ENCODE measurements around the gene MAOA. TPM values are rescaled to one million over a fixed set of nuclear protein-coding genes. Genes with fewer than 3 reads are reported as not detected.

The MAOA gene
- total and polyA plus RNA-seq, 7 donors, result 9.7 to 115 (median 22.8) TPM

DNA sequence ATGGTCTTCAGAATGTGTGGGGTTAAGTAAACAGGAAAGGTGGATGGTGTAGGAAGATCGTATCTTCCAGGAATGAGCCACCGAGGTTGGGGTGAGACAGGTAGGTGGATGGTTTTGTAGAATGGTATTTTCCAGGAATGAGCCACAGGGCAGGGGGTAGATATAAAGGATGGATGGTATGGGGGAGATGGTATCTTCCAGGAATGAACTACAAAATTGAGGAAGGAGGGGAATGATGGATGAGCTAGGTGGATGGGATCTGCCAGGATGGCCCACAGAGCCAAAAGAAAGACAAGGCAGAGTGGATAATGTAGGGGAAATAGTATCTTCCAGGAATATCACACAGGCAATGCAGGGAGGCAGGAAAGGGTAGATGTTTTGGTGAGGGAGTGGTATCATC, 60.0 kb downstream of the MAOA start:
- TF ChIP-seq, protein P1, sequence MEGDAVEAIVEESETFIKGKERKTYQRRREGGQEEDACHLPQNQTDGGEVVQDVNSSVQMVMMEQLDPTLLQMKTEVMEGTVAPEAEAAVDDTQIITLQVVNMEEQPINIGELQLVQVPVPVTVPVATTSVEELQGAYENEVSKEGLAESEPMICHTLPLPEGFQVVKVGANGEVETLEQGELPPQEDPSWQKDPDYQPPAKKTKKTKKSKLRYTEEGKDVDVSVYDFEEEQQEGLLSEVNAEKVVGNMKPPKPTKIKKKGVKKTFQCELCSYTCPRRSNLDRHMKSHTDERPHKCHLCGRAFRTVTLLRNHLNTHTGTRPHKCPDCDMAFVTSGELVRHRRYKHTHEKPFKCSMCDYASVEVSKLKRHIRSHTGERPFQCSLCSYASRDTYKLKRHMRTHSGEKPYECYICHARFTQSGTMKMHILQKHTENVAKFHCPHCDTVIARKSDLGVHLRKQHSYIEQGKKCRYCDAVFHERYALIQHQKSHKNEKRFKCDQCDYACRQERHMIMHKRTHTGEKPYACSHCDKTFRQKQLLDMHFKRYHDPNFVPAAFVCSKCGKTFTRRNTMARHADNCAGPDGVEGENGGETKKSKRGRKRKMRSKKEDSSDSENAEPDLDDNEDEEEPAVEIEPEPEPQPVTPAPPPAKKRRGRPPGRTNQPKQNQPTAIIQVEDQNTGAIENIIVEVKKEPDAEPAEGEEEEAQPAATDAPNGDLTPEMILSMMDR (IDR thresholded peaks at IDR 0.05), result no peak
- Histone ChIP-seq H3K4me3 (no peak overlapping the region), H3K27ac (no peak overlapping the region), H3K4me1 (no peaks in the 10 kb centered on the region), H3K9me3 (peaks cover under 1% of the 10 kb centered on the region), H3K27me3 (ENCODE audit: insufficient read depth in 3 of 3, low read length in 2 of 3) (no peaks in the 10 kb centered on the region), H3K36me3 (ENCODE audit: insufficient read depth in 1 of 2, low read depth in 1 of 2) (no peaks in the 10 kb centered on the region)
- no peak for DNase-seq
- 85 to 94% (median 87%) methylated on average over 2 of the region's 2 CpGs for WGBS, 3 donors
- intact Hi-C loops (cut with DNase I), result no loop called here
- ATAC-seq, result no peak

DNA sequence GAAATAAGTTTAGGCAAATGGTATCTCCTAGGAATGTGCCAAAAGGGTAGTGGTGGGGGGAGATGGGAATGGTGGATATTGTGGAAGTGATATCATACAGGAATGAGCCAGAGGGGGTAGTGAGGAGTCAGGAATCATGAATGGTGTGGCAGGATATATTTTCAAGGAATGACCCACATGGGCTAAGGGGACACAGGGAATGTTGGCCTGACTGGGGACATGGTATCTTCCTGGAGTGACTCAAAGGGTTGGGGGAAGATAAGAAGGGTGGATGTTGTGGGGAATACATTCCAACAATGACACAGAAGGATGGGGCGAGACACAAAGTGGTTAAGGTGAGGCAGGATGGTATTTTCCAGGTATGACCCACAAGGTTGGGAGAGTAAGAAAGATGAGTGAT, 60.6 kb downstream of the MAOA start:
- no peak for ATAC-seq
- Histone ChIP-seq H3K27me3 (ENCODE audit: insufficient read depth in 3 of 3, low read length in 2 of 3) (no peaks in the 10 kb centered on the region), H3K9me3 (peaks cover 6% of the 10 kb centered on the region), H3K36me3 (ENCODE audit: insufficient read depth in 1 of 2, low read depth in 1 of 2) (no peaks in the 10 kb centered on the region), H3K27ac (no peak overlapping the region), H3K4me3 (no peak overlapping the region), H3K4me1 (no peaks in the 10 kb centered on the region)
- TF ChIP-seq, protein P1 (IDR thresholded peaks at IDR 0.05), result no peak
- intact Hi-C loops (cut with DNase I), result no loop called here
- no peak for DNase-seq
- WGBS, 3 donors, result 44 to 95% (median 89%) methylated on average over 1 of the region's 1 CpG

DNA sequence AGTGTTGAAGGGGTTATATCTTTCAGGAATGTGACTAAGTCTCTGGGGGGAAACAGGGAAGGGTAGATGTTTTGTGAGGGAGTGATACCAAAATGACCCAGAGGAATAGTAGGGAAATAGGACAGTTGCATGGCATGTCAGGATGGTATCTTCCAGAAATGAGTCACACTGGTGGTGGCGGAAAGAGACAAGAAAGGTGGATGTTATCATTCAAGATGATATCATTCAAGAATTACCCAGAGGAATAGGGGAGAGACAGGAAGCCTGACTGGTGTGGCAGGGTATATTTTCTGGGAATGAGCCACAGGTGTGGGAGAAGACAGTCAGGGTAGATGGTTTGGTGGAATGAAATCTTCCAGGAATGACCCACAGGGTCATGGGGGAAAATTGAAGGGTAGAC, 61.1 kb downstream of the MAOA start:
- peaks cover 11% of the 10 kb centered on the region for H3K9me3 ChIP-seq
- no peak for DNase-seq
- TF ChIP-seq, protein P1 (IDR thresholded peaks at IDR 0.05), result no peak
- no peaks in the 10 kb centered on the region for H3K4me1 ChIP-seq
- H3K27ac ChIP-seq, result no peak overlapping the region
- H3K27me3 ChIP-seq (ENCODE audit: insufficient read depth in 3 of 3, low read length in 2 of 3), result no peaks in the 10 kb centered on the region
- WGBS, 3 donors, result 94 to 100% (median 100%) methylated on average over 1 of the region's 1 CpG
- no peak for ATAC-seq
- no peak overlapping the region for H3K4me3 ChIP-seq
- no peaks in the 10 kb centered on the region for H3K36me3 ChIP-seq (ENCODE audit: insufficient read depth in 1 of 2, low read depth in 1 of 2)
- intact Hi-C loops (cut with DNase I), result no loop called here

DNA sequence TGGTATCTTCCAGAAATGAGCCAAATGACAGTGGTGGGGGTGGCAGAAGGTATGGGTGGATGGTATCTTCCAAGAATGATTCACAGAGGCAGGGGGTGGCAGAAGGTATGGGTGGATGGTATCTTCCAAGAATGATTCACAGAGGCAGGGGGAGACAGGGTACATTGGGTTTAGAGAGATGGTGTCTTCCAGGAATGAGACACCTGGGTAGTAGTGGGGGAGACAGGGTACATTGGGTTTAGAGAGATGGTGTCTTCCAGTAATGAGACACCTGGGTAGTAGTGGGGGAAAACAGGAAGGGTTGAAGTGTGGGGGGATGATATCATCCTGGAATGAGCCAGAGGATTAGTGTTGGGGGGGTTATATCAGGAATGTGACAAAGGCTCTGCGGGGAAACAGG, 62.0 kb downstream of the MAOA start:
- Histone ChIP-seq H3K9me3 (peaks cover 19% of the 10 kb centered on the region), H3K27me3 (ENCODE audit: insufficient read depth in 3 of 3, low read length in 2 of 3) (no peaks in the 10 kb centered on the region), H3K27ac (no peak overlapping the region), H3K36me3 (ENCODE audit: insufficient read depth in 1 of 2, low read depth in 1 of 2) (no peaks in the 10 kb centered on the region), H3K4me1 (no peaks in the 10 kb centered on the region), H3K4me3 (no peak overlapping the region)
- TF ChIP-seq, protein P1 (IDR thresholded peaks at IDR 0.05), result no peak
- 80 to 100% (median 96%) methylated on average over 1 of the region's 1 CpG for WGBS, 3 donors
- no peak for DNase-seq
- intact Hi-C loops (cut with DNase I), result no loop called here
- no peak for ATAC-seq

DNA sequence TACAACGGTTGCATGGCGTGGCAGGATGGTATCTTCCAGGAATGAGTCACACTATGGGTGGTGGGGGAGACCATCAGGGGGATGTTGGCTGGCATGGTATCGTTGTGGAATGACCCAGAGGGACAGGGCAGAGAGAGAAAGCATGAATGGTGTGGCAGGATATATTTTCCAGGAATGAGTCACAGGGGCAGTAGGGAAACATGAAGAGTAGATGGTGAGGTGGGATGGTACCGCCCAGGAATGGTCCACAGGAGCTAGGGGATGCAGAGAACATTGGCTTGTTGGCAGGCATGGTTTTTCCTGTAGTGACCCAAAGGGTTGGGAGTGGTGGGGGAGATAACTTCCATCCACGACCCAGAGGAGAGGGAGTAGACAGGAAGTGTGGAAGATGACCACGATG, 62.4 kb downstream of the MAOA start:
- peaks cover 21% of the 10 kb centered on the region for H3K9me3 ChIP-seq
- DNase-seq (no peak), ATAC-seq (no peak)
- no peak overlapping the region for H3K4me3 ChIP-seq
- H3K4me1 ChIP-seq, result no peaks in the 10 kb centered on the region
- TF ChIP-seq, protein P1 (IDR thresholded peaks at IDR 0.05), result no peak
- 74 to 91% (median 88%) methylated on average over 6 of the region's 6 CpGs for WGBS, 3 donors
- H3K36me3 ChIP-seq (ENCODE audit: insufficient read depth in 1 of 2, low read depth in 1 of 2), result no peaks in the 10 kb centered on the region
- H3K27ac ChIP-seq, result no peak overlapping the region
- intact Hi-C loops (cut with DNase I), result no loop called here
- H3K27me3 ChIP-seq (ENCODE audit: insufficient read depth in 3 of 3, low read length in 2 of 3), result no peaks in the 10 kb centered on the region

Data from psoas muscle (tissue), 8 donors.